ENCODE data around the gene TNNI3.
A peak's percentile ranks its signal among the peaks of the same experiment; 100 is the strongest.

The TNNI3 gene

DNA sequence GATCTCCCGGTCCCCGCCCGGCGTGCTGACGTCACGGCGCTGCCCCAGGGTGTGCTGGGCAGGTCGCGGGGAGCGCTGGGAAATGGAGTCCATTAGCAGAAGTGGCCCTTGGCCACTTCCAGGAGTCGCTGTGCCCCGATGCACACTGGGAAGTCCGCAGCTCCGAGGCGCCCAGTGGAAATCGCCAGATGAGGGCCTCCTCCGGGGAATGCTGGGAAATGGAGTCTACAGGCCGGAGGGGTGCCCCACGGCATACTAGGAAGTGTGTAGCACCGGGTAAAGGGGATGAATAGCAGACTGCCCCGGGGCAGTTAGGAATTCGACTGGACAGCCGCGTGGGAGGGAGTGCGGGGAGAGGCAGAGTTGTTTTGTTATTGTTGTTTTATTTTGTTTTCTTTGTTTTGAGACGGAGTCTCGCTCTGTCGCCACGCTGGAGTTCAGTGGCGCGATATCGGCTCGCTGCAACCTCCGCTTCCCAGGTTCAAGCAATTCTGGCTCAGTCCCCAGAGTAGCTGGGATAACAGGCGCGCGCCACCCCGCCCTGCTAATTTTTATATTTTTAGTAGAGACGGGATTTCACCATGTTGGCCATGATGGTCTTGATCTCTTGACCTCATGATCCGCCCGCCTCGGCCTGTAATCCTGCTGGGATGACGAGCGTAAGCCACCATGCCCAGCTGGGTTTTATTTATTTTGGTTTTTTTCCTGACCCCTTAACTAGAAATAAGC, 39.7 kb downstream of the TNNI3 start:
- H3K4me3 ChIP-seq (replicated peaks; ENCODE audit: low read depth, low read length) = peak overlapping the region; percentile 55
- peak; percentile 95 for DNase-seq (ENCODE audit: extremely low read depth, low read depth)
- TF ChIP-seq, protein P1, sequence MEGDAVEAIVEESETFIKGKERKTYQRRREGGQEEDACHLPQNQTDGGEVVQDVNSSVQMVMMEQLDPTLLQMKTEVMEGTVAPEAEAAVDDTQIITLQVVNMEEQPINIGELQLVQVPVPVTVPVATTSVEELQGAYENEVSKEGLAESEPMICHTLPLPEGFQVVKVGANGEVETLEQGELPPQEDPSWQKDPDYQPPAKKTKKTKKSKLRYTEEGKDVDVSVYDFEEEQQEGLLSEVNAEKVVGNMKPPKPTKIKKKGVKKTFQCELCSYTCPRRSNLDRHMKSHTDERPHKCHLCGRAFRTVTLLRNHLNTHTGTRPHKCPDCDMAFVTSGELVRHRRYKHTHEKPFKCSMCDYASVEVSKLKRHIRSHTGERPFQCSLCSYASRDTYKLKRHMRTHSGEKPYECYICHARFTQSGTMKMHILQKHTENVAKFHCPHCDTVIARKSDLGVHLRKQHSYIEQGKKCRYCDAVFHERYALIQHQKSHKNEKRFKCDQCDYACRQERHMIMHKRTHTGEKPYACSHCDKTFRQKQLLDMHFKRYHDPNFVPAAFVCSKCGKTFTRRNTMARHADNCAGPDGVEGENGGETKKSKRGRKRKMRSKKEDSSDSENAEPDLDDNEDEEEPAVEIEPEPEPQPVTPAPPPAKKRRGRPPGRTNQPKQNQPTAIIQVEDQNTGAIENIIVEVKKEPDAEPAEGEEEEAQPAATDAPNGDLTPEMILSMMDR (IDR thresholded peaks at IDR 0.05; ENCODE audit: low read depth, low read length, missing control alignments) = no peak

DNA sequence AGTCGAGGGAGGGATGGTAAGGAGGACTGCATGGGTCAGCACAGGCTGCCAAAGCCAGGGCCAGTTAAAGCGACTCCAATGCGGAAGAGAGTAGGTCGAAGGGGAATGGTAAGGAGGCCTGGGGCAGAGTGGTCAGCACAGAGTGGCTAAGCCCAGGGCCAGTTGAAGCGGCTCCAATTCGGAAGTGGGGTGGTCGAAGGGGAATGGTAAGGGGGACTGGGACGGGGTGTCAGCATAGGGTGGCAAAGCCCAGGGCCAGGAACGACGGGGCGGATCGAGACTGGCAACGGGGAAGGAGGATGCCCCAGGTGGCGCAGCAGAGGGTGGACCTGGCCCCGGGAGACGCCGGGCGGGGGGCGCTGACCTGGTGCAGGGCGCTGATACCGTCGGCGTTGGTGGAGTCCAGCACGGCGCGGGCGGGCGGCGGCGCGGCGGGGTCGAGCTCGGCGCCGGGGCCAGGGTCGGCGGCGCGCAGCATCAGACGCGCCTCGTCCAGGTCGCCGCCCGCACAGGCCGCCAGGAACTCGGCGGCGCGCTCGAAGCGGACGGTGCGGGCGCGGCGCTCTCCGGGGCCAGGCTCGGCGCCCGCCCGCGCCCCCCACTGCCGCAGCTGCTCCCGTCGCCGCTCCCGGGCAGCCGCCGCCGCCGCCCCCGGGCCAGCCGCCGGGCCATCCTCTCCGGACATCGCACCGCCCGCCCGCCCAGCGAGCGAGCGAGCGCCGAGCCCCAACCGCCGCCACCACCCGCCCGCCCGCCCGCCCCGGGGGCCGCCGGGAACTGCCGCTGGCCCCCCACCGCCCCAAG, 40.5 kb downstream of the TNNI3 start, which contains the start of gene PPP1R12C:
TSS of gene PPP1R12C (minus strand) at position 779 of the 804 bp plus-strand sequence. CDS start at position 685, 94 bp downstream.
- TF ChIP-seq, protein P1 (IDR thresholded peaks at IDR 0.05; ENCODE audit: low read depth, low read length, missing control alignments) = no peak
- DNase-seq (ENCODE audit: extremely low read depth, low read depth) = no peak
- H3K4me3 ChIP-seq (replicated peaks; ENCODE audit: low read depth, low read length) = peak within 1 kb of the TSS; percentile 96

DNA sequence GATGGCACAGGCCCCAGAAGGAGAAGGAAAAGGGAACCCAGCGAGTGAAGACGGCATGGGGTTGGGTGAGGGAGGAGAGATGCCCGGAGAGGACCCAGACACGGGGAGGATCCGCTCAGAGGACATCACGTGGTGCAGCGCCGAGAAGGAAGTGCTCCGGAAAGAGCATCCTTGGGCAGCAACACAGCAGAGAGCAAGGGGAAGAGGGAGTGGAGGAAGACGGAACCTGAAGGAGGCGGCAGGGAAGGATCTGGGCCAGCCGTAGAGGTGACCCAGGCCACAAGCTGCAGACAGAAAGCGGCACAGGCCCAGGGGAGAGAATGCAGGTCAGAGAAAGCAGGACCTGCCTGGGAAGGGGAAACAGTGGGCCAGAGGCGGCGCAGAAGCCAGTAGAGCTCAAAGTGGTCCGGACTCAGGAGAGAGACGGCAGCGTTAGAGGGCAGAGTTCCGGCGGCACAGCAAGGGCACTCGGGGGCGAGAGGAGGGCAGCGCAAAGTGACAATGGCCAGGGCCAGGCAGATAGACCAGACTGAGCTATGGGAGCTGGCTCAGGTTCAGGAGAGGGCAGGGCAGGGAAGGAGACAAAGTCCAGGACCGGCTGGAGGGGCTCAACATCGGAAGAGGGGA, 41.2 kb downstream of the TNNI3 start:
- TF ChIP-seq, protein P1 (IDR thresholded peaks at IDR 0.05; ENCODE audit: low read depth, low read length, missing control alignments) = no peak
- no peak for DNase-seq (ENCODE audit: extremely low read depth, low read depth)

DNA sequence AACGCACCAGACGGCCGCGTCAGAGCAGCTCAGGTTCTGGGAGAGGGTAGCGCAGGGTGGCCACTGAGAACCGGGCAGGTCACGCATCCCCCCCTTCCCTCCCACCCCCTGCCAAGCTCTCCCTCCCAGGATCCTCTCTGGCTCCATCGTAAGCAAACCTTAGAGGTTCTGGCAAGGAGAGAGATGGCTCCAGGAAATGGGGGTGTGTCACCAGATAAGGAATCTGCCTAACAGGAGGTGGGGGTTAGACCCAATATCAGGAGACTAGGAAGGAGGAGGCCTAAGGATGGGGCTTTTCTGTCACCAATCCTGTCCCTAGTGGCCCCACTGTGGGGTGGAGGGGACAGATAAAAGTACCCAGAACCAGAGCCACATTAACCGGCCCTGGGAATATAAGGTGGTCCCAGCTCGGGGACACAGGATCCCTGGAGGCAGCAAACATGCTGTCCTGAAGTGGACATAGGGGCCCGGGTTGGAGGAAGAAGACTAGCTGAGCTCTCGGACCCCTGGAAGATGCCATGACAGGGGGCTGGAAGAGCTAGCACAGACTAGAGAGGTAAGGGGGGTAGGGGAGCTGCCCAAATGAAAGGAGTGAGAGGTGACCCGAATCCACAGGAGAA, 42.0 kb downstream of the TNNI3 start:
- TF ChIP-seq, protein P1 (IDR thresholded peaks at IDR 0.05; ENCODE audit: low read depth, low read length, missing control alignments) = no peak
- peak overlapping the region; percentile 96 for H3K4me3 ChIP-seq (replicated peaks; ENCODE audit: low read depth, low read length)
- no peak for DNase-seq (ENCODE audit: extremely low read depth, low read depth)

More for the DNA sequence above, 41.2 kb downstream of the TNNI3 start:
- H3K4me3 ChIP-seq (replicated peaks; ENCODE audit: low read depth, low read length) = peak overlapping the region; percentile 96

DNA sequence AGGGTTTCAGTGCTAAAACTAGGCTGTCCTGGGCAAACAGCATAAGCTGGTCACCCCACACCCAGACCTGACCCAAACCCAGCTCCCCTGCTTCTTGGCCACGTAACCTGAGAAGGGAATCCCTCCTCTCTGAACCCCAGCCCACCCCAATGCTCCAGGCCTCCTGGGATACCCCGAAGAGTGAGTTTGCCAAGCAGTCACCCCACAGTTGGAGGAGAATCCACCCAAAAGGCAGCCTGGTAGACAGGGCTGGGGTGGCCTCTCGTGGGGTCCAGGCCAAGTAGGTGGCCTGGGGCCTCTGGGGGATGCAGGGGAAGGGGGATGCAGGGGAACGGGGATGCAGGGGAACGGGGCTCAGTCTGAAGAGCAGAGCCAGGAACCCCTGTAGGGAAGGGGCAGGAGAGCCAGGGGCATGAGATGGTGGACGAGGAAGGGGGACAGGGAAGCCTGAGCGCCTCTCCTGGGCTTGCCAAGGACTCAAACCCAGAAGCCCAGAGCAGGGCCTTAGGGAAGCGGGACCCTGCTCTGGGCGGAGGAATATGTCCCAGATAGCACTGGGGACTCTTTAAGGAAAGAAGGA, 42.9 kb downstream of the TNNI3 start:
- H3K4me3 ChIP-seq (replicated peaks; ENCODE audit: low read depth, low read length) = peak overlapping the region; percentile 96
- TF ChIP-seq, protein P1 (IDR thresholded peaks at IDR 0.05; ENCODE audit: low read depth, low read length, missing control alignments) = no peak
- no peak for DNase-seq (ENCODE audit: extremely low read depth, low read depth)

DNA sequence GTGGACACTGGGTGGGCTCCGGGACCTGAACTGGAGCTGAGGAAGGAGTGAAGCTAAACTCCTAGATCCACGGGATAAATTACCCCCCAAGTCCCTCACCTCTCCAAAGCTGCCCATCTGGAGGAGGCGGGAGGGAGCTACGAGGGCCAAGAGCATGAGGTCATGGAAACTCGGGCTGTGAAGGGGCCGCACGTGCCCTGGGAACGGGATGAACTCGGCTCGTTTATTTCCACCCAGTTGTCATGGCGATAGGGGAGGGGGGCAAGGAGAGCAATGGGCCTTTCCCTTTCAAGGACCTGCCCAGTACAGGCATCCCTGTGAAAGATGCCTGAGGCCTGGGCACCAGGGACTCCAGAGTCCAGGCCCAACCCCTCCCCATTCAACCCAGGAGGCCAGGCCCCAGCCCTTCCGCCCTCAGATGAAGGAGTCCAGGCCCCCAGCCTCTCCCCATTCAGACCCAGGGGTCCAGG, 43.9 kb downstream of the TNNI3 start:
- peak overlapping the region; percentile 7 for H3K4me3 ChIP-seq (replicated peaks; ENCODE audit: low read depth, low read length)
- TF ChIP-seq, protein P1 (IDR thresholded peaks at IDR 0.05; ENCODE audit: low read depth, low read length, missing control alignments) = no peak
- peak; percentile 82 for DNase-seq (ENCODE audit: extremely low read depth, low read depth)

Data from HFF-Myc (cell line).